Forelimb muscle (tissue), 1 donor: ENCODE data around the gene GPR148. TPM values are rescaled to one million over a fixed set of nuclear protein-coding genes. Genes with fewer than 3 reads are reported as not detected.
A peak's percentile ranks its signal among the peaks of the same experiment; 100 is the strongest.

Source experiments
- DNase-seq: peaks from one replicate; pipeline ENCODE4 v3.0.0-alpha.2; 2013; ENCODE audit warnings: low read depth
- polyA plus RNA-seq: library from polyadenylated mRNA; unstranded; fragments of 120-200 nt; gene quantifications from one replicate; pipeline ENCODE4 v1.2.1, GENCODE V29; 2013; ENCODE audit not compliant: insufficient read length

GPR148 gene
- polyA plus RNA-seq, 1 donor, result not detected

DNA sequence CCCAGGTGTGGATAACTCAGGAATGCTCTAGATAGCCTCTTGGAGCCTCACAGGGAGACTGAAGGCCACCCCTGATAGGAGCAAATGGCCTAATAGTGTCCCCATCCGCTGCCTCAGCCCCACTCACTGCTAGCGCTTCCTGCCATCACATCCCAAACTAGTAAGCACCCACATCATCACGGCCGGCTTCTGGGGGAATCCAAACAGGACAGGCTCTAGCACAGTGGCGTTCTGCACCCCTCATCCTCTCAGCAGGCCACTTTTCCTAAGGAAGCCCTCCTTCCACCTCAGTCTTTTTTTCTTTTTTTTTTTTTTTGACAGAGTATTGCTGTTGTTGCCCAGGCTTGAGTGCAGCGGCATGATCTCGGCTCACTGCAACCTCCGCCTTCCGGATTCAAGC is 20.2 kb downstream of the GPR148 start:
- no peak for DNase-seq

DNA sequence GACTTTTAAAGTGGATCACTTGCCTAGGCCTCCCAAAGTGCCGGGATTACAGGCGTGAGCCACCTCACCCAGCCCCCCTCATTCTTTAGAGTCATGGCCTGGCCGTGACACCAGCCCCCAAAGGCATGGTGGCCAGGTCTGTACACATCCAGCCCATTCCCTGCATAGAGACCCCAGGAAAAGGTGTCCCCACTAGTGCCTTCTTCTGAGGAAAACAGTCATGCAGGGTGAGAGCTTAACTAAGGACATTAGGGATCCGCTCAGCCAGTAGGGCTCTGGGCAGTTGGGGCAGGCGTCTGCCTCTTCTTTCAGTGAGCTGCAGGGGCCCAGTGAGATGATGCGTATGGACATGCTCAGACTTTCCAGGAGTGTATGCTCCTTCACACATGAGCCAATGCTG is 20.8 kb downstream of the GPR148 start:
- no peak for DNase-seq

DNA sequence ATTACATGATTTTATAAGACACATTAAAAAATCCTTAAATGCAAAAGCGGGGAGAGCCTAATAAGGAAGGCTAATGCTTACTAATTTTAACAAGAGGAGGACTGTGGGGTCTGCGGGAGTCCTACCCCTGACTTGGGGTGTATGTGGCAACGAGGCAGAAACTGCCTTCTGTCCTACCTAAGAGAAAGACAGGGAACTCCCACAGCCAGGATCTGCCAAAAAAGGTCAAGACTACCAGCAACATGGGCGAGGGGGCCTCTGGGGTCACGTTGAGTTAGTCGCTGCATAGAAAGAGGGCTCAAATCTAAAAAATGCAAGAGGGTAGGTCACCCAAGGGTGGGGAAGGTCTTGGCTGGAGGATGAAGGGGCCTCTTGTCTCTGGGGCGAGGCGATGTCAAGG is 25.9 kb downstream of the GPR148 start:
- no peak for DNase-seq

DNA sequence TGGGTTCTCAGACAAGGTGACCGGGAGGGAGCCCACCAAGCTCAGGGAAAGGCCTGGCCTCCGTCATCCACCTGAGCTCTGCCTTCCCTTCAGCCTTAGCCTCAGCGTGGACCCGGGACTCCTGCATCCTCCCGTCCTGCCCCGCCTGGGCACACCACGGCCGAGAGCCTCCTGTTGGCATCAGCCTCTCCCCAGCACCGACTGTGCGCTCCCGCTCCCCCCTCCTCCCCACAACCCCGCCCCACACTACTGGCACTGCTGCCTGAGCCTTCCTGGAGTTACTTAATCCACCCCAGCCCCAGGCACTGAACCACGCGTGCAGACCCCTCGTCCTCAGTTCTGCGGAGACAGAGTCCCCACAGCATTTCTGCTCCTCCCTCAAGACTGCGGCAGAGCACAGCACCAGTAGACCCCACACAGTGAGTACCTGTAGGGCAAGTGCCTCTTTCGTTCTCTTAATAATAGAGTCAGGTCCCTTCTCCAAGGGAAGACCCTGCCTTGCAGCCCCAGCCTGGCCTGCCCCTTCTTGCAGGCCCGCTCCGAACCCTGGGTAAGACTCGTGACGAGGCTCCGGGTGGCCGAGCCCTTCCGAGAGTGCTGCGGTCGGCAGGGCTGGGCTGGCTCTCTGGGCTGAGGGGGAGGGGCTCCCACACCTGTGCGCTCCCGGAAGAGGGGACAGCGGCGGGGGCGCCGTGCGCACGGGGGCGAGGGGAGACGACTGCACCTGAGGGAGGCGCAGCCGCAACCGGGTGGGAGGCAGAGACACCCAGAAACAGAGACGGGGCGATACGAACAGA is 26.6 kb downstream of the GPR148 start, which contains the start of gene AMER3:
Gene AMER3 (plus strand): TSS at position 285 of the 797 bp plus-strand sequence. CDS start 6,533 bp downstream, outside the sequence.
- DNase-seq, result no peak

DNA sequence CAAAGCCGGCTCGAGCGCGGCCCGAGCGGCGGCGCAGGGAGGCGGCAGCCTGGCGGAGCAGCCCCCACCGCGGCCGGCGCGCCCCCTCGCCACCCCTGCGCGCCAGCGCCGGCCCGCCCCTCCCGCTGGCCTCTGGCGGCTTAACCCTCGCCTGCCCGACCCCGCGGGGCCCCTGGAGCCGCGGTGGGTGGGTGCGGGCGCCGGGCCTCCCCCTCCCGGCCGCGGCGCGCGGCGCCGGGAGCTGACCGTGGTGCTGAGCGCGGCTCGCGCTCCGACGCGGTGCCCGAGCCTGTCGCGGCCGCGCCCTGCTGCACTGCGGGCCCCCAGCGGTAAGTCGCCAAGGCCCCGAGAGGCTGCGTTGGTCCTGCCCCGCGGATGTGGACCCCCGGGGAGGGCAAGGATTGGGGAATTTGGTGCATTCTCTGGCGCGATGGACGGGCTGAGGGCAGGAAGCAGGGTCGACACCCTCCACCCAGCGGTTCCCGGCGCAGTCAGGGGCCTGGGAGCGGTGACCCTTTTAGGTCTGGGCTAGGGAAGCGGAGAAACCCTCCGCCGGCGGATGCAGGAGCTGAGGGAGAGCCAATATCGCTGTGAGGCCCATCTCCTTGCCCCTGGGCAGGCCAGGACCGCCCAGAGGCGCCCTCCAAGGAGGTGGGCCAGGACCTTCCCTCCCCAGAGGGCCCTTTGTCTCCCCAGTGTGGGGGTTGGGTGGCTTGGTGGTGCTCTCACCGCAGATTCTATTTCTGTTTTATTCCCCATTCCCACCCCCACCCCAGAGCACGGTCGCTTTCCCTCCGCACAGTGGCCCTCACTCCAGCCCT is 27.4 kb downstream of the GPR148 start:
- DNase-seq, result peak; percentile 17

DNA sequence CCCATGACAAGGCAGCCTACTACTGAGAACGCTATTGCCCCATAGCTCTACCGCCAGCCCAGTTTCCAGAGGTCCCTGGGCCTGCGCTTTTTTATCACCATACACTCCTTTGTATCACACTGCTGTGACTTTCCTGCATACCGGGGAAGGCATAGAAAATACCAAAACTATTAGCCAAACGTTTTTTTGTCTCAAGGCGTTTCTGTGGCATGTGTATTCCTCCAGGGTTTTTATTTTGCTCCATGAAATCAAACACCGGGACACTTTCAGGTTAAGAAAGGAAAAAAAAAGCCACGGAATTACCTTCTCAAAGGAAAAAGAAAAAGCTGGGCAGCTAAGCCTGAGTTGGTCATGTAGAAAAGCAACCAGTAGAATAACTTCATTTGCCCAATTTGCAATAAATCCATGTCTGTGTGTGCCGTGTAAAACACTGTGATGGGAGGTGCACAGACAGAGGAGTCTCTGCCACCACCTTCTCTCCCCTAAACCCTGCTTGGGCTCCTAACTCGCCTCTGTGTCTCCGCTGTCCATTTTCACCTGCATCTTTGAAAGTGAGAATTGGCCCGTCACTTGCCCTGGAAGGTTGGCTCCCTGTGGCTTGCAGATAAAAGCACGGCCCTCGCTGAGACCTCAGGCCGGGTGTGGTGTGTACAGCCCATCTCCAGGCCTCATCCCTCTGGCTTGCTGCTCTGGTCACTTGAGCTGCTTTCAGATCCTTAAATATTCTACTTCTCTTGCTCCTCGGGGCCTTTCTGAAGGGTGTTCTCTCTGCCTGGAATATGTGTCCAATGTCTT is 28.2 kb downstream of the GPR148 start:
- no peak for DNase-seq

DNA sequence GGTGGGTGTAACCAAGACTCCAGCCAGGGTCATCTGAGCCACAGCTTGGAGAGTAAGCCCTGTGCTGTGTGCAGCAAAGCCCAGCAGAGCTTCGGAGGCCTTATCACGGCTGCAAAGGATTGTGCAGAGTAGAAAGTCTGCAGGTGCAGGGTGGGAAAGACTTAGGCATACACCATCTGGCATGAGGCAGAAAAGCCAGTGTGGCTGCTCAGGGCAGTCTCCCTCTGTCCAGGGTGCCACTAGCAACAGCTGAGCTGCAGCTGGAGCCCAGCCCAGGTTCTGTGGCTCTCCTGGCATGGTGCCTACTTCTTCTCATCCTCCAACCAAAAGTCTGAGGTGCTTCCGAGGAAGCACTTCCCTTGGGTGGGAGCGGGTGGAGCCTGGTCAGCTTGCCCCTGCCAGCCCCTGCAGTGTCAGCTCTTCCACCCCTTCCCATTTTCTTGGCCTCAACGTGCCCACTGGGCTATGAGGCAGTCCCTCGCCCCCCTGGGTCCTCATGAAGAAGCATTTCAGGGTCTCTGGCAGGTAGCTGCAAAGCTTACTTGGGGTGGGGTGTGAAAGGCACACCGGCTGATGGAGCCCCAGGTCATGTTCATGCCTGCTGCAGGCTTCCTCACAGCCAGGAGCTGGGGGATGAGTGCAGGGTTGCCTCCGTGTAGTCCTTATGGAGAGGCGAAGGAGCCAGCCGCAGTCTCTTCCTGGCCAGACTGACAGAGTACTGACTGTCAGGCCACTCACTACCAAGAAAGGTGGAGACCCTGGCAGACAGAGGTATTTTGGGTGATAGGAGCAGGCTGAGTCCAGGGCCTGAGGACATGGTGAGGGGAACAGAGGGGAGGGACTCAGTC is 31.3 kb downstream of the GPR148 start:
- no peak for DNase-seq

DNA sequence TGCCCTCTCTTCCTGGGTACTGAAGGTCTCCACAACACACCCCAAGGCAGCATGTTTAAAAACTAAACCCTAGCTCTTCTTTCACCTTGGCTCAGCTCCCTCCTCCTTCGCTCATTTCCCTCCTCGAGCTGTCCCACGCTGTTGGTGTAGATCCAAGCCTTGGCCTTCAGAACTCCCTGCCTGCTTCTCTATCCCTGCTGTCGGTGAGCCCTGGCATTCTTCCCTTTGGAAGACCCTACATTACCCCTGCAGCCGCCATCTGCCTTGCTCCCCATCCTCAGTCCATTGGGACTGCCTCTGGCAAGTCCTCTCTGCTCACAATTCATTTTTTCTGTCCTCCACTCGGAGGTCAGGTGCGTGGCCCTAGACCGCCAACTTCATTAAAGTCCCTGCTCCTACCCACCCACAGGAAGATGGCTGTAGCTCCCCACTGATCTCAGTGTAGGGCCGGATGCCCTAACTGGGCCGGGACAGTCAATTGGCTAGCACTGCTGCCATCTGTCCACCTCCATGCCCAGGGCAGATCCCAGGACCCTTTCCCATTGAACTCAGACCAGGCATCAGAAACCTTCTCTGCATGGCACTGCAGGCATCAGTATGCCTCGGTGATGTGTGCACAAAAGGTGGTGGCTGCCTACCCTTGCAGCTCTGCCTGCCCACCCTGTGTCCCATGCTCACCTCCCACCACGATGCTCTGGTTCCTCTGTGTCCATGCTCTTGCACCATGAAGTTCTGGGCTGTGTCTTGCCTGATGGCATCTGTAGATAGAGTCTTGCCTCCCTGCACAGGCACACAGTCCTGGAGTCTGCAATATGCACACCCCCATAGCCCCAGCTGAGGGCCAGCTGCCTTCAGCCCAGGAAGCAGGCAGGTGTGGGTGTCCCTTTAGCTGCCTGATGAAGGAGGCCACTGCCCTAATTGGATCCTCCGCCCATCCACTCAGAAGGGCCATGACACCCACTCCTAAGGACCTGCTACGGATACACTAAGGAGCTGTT is 32.2 kb downstream of the GPR148 start:
- no peak for DNase-seq

DNA sequence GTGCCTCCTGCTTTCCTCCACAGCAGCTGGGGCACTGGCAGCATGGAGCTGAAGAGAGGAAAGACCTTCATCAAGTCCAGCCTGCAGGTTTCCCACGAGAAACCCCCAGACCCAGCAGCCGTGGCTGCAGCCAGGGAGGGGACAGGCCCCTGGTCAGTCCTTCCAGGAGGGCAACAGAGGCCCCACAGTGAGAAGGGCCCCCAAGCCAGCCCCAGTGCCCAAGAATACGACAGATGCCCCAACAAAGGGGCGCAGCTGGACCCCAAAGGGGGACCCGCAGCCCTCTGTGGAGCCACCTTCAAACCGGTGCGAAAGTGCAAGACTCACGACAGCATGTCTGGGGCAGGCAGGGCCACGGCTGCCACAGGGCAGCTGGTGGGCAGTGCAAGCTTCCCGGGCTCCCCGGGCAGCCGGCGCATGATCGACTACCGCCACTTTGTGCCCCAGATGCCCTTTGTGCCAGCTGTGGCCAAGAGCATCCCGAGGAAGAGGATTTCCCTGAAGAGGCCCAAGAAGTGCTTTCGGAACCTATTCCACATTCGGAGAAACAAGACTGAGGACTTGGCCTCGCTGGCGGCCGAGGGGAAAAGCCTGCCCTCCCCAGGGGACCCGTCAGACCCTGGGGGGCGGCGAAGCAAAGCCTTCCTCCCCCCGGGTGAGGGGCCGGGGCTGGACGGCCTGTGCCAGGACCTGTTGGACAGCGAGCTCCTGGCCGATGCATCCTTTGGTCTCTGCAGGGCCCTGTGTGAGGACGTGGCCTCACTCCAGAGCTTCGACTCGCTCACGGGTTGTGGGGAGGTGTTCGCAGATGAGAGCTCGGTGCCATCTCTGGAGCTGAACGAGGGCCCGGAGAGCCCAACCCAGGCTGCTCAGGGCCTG is 33.4 kb downstream of the GPR148 start:
- DNase-seq, result no peak

DNA sequence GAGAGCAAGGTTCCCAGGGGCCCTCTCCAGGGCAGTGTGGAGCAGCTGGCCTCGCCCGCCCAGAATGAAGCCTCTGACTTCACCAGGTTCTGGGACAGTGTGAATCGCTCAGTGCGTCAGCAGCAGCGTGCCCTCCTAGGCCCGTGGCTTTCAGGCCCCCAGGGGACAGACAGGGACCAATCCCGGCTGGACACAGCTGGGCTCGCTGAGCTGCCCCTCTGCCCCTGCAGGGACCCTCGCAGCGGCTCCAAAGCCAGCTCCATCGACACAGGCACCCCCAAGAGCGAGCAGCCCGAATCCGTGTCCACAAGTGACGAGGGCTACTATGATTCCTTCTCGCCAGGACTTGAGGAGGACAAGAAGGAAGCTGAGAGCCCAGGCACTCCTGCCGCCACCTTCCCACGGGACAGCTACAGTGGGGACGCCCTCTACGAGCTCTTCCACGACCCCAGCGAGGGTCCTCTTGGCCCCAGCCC is 34.1 kb downstream of the GPR148 start:
- DNase-seq, result no peak

DNA sequence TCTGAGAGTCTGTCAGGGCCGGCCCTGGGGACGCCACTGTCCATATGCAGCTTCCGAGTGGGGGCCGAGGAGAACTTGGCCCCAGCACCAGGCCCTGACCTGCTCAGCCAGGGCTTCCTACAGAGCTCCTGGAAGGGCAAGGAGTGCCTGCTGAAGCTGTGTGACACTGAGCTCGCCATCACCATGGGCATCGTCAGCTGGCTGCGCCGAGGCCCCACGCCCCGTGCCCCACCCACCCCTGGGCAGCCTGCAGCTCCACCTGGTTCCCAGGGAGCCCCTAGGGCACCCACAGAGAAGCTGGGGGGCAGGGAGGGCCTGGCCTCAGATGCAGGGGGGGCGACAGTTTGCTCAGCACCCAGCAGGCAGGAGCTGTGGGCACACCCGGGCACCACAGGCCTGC is 34.5 kb downstream of the GPR148 start:
- DNase-seq, result no peak

DNA sequence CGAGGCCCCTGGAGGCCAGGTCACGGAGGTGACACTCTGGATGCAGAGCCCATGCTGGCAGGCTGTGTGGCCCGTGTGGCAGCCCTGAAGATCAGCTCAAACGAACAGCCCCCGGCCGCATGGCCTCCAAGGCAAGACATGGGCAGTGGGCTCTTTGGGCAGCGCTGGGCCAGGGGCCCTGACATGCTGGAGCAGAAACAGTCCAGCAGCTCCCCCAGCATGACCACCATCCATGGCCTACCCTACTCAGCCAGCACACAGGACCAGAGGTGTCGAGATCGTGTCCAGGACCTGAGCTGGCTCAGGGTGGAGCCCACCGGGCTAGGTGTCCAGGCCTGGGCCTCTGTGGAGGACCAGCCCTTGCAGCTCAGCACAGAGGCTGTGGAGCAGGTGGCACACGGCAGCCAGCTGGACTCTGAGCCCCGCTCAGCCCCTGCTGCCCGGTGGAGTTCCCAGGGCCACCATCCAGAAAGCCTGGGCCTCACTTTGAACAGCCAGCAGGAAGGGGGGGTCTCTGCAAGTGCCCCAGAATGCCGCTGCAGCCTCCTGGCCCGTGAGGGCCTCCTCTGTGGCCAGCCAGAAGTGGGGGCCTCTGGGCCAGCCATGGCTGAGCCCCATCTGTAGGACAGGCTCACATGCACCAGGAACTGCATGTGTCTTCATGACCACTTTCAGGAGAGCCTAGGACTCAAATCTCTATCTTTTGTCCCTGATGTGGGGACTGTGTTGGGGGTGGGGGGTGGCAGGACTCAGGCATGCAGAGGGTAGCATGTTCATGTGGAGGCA is 35.4 kb downstream of the GPR148 start:
- no peak for DNase-seq

DNA sequence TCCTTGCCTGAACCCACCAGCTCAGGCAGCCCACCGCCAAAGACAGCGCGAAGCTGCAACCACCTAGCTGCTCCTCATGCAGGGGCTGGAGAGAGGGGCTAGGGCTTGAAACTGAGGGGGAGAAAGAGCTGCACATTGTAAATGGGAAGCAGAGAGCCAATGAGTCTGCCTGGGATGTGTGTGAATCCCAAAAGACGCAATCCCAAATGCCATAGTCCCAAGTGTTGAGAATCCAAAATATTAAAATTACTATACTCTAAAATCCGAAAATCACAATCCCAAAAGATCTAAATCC is 35.9 kb downstream of the GPR148 start:
- no peak for DNase-seq

DNA sequence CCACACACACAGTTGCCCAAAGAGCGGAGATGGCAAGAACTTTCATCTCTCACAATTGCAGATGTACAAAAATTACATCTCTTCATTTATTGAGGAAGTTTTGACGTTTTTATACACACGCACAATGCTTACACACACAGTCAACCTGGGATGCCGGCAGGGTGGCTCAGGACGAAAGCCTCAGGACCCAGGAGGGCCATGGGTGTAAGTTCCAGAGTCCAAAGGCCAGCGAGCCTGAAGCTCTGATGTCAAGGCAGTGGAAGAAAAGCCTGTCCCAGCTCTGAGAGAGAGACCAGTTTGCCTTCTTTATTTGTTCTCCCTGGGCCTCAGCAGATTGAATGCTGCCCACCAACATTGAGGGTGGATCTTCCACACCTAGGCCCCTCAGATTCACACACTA is 36.6 kb downstream of the GPR148 start:
- DNase-seq, result no peak

DNA sequence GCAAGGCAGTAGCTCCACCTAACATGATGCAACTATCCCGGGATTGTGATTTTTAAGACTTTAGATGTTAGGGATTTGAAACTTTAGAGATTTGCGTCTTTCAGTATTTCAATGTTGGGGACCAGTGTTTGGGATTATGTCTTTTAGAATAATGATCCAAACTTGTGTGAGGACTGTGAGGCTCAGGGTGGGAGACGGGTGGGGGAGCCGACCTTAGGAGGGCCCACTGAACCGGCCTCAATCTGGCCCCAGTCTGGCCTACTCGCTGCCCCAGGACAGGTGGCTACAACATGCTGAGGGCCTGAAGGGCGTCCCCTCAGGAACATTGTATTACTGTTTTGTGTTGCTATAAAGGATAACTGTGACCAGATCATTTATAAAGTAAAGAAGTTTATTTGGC is 37.2 kb downstream of the GPR148 start:
- DNase-seq, result no peak

DNA sequence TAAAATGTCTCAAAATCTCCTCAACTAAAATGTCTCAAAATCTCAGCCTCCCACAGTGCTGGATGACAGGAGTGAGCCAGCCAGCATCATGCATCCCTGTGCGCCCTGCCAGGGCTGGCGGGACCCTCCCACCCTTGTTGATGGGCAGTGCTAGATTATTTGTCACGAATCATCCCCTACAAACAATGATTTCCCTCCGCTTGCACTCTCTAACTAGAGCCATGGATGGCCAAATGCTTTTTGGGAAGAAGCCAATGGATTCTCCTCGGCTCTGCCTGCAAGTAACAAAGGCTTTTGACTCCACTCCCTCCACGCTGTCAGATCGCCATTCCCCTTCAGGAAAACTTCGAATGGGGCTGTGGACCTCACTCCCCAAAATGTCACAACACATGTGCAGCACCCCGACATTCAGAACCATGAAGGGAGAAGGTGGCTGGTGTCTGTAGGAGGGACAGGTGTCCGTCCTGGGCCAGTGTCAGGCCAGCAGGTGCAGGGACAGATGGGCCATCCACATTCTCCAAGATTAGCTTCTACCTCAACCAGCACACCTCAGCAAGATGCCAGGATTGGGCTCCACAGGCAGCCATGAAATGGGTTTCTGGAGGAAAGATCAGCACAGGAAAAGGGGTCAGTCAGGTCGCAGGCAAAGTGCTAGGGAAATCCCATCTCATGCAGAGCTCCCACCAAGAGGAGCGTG is 38.0 kb downstream of the GPR148 start:
- no peak for DNase-seq

DNA sequence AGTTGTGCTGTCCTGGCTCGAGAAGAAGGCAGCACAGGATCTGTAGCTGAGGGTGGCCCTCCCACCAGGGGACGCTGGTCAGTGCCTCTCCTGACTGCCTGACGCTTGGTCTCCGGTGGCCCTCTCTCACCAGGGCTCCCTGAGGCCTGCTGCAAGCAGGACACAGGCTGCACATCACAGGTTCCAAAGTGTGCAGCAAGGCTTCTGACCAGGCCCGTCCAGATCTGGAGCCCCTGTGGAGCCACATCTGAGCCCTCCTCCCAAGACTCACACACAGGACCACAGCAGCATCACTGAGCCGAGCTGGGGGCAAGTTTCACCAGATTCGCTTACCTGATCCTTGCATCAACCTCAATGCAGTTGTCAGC is 38.5 kb downstream of the GPR148 start:
- DNase-seq, result no peak
